SH-SY5Y (cell line): ENCODE data around the gene PLA2G4E.

Source experiments
- GATA2 ChIP-seq: IDR thresholded peaks from 2 replicates; pipeline ENCODE4 v1.6.1; 2011; ENCODE audit warnings: mild to moderate bottlenecking, low read depth, low read length
- GATA3 ChIP-seq: IDR thresholded peaks from 2 replicates; pipeline ENCODE4 v1.6.1; 2011; ENCODE audit warnings: low read depth, mild to moderate bottlenecking, low read length, moderate library complexity

DNA sequence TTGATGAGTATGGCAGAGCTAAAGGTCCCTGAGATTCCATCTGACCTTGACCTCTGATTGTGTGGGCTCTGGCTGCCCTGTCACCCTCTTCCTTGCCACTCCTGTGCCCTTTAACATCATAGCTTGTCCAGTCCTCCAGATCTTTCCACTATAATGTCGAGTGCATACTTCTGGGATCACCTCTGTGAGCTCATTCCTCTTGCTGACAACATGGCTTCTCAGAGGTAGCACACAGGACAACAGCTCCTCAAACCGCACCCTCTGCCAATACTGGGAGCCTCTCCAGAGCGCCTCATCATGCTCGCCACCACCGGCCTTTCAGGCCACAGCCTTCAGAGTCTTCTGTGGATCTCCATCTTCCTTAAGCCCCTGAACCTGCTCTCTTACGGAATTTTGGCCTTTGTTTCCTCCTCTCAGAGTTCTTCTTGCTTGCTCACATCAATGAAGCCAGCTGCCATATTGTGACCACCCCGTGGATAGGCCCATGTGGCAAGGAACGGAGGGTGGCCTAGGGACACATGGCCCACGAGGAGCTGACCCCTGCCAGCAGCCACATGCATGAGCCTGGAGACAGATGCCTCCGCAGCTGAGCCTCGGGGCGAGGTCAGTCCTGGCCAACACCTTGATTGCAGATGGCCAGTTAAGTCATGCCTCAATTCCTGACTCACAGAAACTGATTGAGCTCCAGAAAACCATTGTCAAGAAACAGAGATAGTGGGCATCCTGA, 42.4 kb upstream of the PLA2G4E start:
- no peak for TF ChIP-seq GATA2
- no peak for TF ChIP-seq GATA3
